Stimulated activated CD8-positive, alpha-beta memory T cell treated with anti-CD3 and anti-CD28 coated beads, Interleukin-4, amount 100 ng/mL, for 4 hours (primary cell): ENCODE data around the gene FLACC1.
"Not testable (repeated sequence)": the region's sequence is repeated elsewhere in the genome, so short reads cannot be mapped to it uniquely, and the experiment has no call there.

ENCODE experiments used
- DNase-seq, 2 donors: peaks; one replicate each; pipeline ENCODE4 v3.0.0-alpha.2; 2020; ENCODE audit warnings: low read depth in 2 of 2, low spot score in 1 of 2

FLACC1 gene

GRCh38 chr2:201350879-201351278 is 6.3 kb downstream of the FLACC1 start:
- DNase-seq: no peak

GRCh38 chr2:201349601-201350000 is 7.5 kb downstream of the FLACC1 start:
- DNase-seq: no peak

- DNase-seq: no peak
These were observed 8.4 kb downstream of the FLACC1 start for GRCh38 chr2:201348758-201349157.

- no peak for DNase-seq
These were observed 10.0 kb downstream of the FLACC1 start for GRCh38 chr2:201347138-201347537.

- DNase-seq: no peak
These were observed 11.4 kb downstream of the FLACC1 start for GRCh38 chr2:201345625-201346213.

- DNase-seq: no peak
These were observed 12.3 kb downstream of the FLACC1 start for GRCh38 chr2:201344663-201345366.

- no peak for DNase-seq
These were observed 13.6 kb downstream of the FLACC1 start for GRCh38 chr2:201343559-201343958.

- DNase-seq: no peak
These were observed 14.2 kb downstream of the FLACC1 start for GRCh38 chr2:201342923-201343322.

GRCh38 chr2:201329409-201329808 is 27.7 kb downstream of the FLACC1 start:
- DNase-seq: no peak

- no peak for DNase-seq
These were observed 29.5 kb downstream of the FLACC1 start for GRCh38 chr2:201327678-201328077.

GRCh38 chr2:201322772-201323171 is 34.4 kb downstream of the FLACC1 start:
- DNase-seq: no peak

GRCh38 chr2:201320701-201321100 is 36.4 kb downstream of the FLACC1 start:
- no peak for DNase-seq

GRCh38 chr2:201320257-201320656 is 36.9 kb downstream of the FLACC1 start:
- no peak for DNase-seq

GRCh38 chr2:201319511-201319910 is 37.6 kb downstream of the FLACC1 start:
- DNase-seq: no peak

- DNase-seq: no peak
These were observed 43.8 kb downstream of the FLACC1 start for GRCh38 chr2:201313362-201313761.

GRCh38 chr2:201308914-201309313 is 48.2 kb downstream of the FLACC1 start:
- no peak for DNase-seq

GRCh38 chr2:201307876-201308275 is 49.3 kb downstream of the FLACC1 start:
- DNase-seq: no peak

- not testable (repeated sequence) for DNase-seq
These were observed 57.2 kb downstream of the FLACC1 start for GRCh38 chr2:201299929-201300328.

GRCh38 chr2:201298462-201299052 is 58.6 kb downstream of the FLACC1 start:
- DNase-seq: no peak

- DNase-seq: not testable (repeated sequence)
These were observed 66.5 kb downstream of the FLACC1 start for GRCh38 chr2:201290457-201291148.

- no peak for DNase-seq
These were observed 71.6 kb downstream of the FLACC1 start for GRCh38 chr2:201285499-201285898.
